T follicular helper cell (primary cell): Measurements from ENCODE around the gene HOTAIR.

Experiments used
- DNase-seq: peaks from one replicate; pipeline ENCODE4 v3.0.0-alpha.2; 2020; ENCODE audit warnings: low read depth

The HOTAIR gene

GRCh38 chr12:53948650-53949593, 25.8 kb downstream of the HOTAIR start:
- DNase-seq: no peak

- no peak for DNase-seq
Observed at GRCh38 chr12:53947743-53948142, 27.0 kb downstream of the HOTAIR start.

- no peak for DNase-seq
Observed at GRCh38 chr12:53944907-53945847, 29.6 kb downstream of the HOTAIR start.

- no peak for DNase-seq
Observed at GRCh38 chr12:53944209-53944608, 30.5 kb downstream of the HOTAIR start.

GRCh38 chr12:53942467-53942997, 32.2 kb downstream of the HOTAIR start:
- no peak for DNase-seq

- DNase-seq: no peak
Observed at GRCh38 chr12:53941750-53942149, 33.0 kb downstream of the HOTAIR start.

- DNase-seq: no peak
Observed at GRCh38 chr12:53941187-53941586, 33.6 kb downstream of the HOTAIR start.

- DNase-seq: no peak
Observed at GRCh38 chr12:53940443-53941014, 34.2 kb downstream of the HOTAIR start.

- no peak for DNase-seq
Observed at GRCh38 chr12:53939141-53940108, 35.3 kb downstream of the HOTAIR start.

GRCh38 chr12:53938326-53939140, 36.2 kb downstream of the HOTAIR start, which contains the start of gene HOXC13:
TSS of gene HOXC13 (plus strand) at chr12:53938831. CDS start at chr12:53938907, 76 bp downstream.
- no peak for DNase-seq

- no peak for DNase-seq
Observed at GRCh38 chr12:53937596-53938325, 37.0 kb downstream of the HOTAIR start.

GRCh38 chr12:53937099-53937498, 37.7 kb downstream of the HOTAIR start:
- DNase-seq: no peak

- DNase-seq: no peak
Observed at GRCh38 chr12:53935383-53936341, 39.1 kb downstream of the HOTAIR start.

- DNase-seq: no peak
Observed at GRCh38 chr12:53932915-53933314, 41.8 kb downstream of the HOTAIR start.

GRCh38 chr12:53931844-53932581, 42.7 kb downstream of the HOTAIR start:
- DNase-seq: no peak

GRCh38 chr12:53930591-53931255, 44.0 kb downstream of the HOTAIR start:
- DNase-seq: no peak

- no peak for DNase-seq
Observed at GRCh38 chr12:53929527-53929926, 45.2 kb downstream of the HOTAIR start.
